Measurements from ENCODE around the gene ATG101.
A peak's percentile ranks its signal among the peaks of the same experiment; 100 is the strongest.
"Not testable (repeated sequence)": the region's sequence is repeated elsewhere in the genome, so short reads cannot be mapped to it uniquely, and the experiment has no call there.

The ATG101 gene

GRCh38 chr12:52117806-52118475, 48.2 kb downstream of the ATG101 start:
- not testable (repeated sequence) for H3K4me3 ChIP-seq (ENCODE audit: low read depth, low read length)

- H3K4me3 ChIP-seq (ENCODE audit: low read depth, low read length), result no peak overlapping the region
- peak; percentile 19; the same call in 1 of the 2 replicates for TF ChIP-seq CTCF (IDR thresholded peaks at IDR 0.05; ENCODE audit: low read depth, low read length)
Observed at GRCh38 chr12:52119398-52120254, 49.8 kb downstream of the ATG101 start.

- H3K4me3 ChIP-seq (ENCODE audit: low read depth, low read length), result no peak overlapping the region
- no peak for TF ChIP-seq CTCF (IDR thresholded peaks at IDR 0.05; ENCODE audit: low read depth, low read length)
Observed at GRCh38 chr12:52120951-52121823, 51.4 kb downstream of the ATG101 start.

GRCh38 chr12:52121824-52122539, 52.2 kb downstream of the ATG101 start:
- peak; percentile 54 for TF ChIP-seq CTCF (IDR thresholded peaks at IDR 0.05; ENCODE audit: low read depth, low read length)
- no peak overlapping the region for H3K4me3 ChIP-seq (ENCODE audit: low read depth, low read length)

GRCh38 chr12:52122540-52122871, 52.7 kb downstream of the ATG101 start:
- H3K4me3 ChIP-seq (ENCODE audit: low read depth, low read length), result no peak overlapping the region
- no peak for TF ChIP-seq CTCF (IDR thresholded peaks at IDR 0.05; ENCODE audit: low read depth, low read length)

- no peak for TF ChIP-seq CTCF (IDR thresholded peaks at IDR 0.05; ENCODE audit: low read depth, low read length)
- no peak overlapping the region for H3K4me3 ChIP-seq (ENCODE audit: low read depth, low read length)
Observed at GRCh38 chr12:52122904-52123303, 53.1 kb downstream of the ATG101 start.

Data from WI38 (cell line).